HG03135 (cell line): ENCODE results near the gene HEY2.
A peak's percentile ranks its signal among the peaks of the same experiment; 100 is the strongest.
"Not testable (repeated sequence)": the region's sequence is repeated elsewhere in the genome, so short reads cannot be mapped to it uniquely, and the experiment has no call there.

ENCODE experiments used
- ATAC-seq: cut with Tn5 transposase; IDR thresholded peaks from one replicate; pipeline ENCODE4 v1.9.1; 2021; ENCODE audit warnings: mild to moderate bottlenecking, moderate library complexity; ENCODE audit not compliant: unreplicated experiment

HEY2 gene

GRCh38 chr6:125769147-125769783 is 19.8 kb downstream of the HEY2 start:
- no peak for ATAC-seq

- ATAC-seq, result no peak
Observed at GRCh38 chr6:125773387-125774341, 24.2 kb downstream of the HEY2 start.

GRCh38 chr6:125776107-125776826 is 26.8 kb downstream of the HEY2 start:
- ATAC-seq, result not testable (repeated sequence)

- ATAC-seq, result peak; percentile 84
Observed at GRCh38 chr6:125779924-125780539, 30.6 kb downstream of the HEY2 start.

GRCh38 chr6:125780540-125781313 is 31.3 kb downstream of the HEY2 start:
- peak; percentile 81 for ATAC-seq

GRCh38 chr6:125781314-125781868 is 32.0 kb downstream of the HEY2 start:
- peak; percentile 36 for ATAC-seq

GRCh38 chr6:125784365-125784764 is 34.9 kb downstream of the HEY2 start:
- ATAC-seq, result no peak

- ATAC-seq, result no peak
Observed at GRCh38 chr6:125787791-125788190, 38.4 kb downstream of the HEY2 start.

- no peak for ATAC-seq
Observed at GRCh38 chr6:125789167-125789566, 39.7 kb downstream of the HEY2 start.

- ATAC-seq, result peak; percentile 31
Observed at GRCh38 chr6:125789576-125790357, 40.3 kb downstream of the HEY2 start.

GRCh38 chr6:125790358-125791150 is 41.1 kb downstream of the HEY2 start, which contains the start of gene NCOA7:
TSS of gene NCOA7 (plus strand) at chr6:125790960. CDS start at chr6:125815355, 24,395 bp downstream.
- ATAC-seq, result peak; percentile 63

GRCh38 chr6:125791151-125791819 is 41.9 kb downstream of the HEY2 start:
- peak; percentile 34 for ATAC-seq

- no peak for ATAC-seq
Observed at GRCh38 chr6:125791820-125792165, 42.4 kb downstream of the HEY2 start.

- no peak for ATAC-seq
Observed at GRCh38 chr6:125792172-125792571, 42.7 kb downstream of the HEY2 start.

- no peak for ATAC-seq
Observed at GRCh38 chr6:125792680-125793079, 43.2 kb downstream of the HEY2 start.

- no peak for ATAC-seq
Observed at GRCh38 chr6:125793280-125793679, 43.8 kb downstream of the HEY2 start.

- ATAC-seq, result no peak
Observed at GRCh38 chr6:125793863-125794262, 44.4 kb downstream of the HEY2 start.
